ENCODE results near the gene MIER2.
"Not testable (repeated sequence)": the region's sequence is repeated elsewhere in the genome, so short reads cannot be mapped to it uniquely, and the experiment has no call there.

- not testable (repeated sequence) for TF ChIP-seq POLR2AphosphoS5 (IDR thresholded peaks at IDR 0.05); POLR2A (IDR thresholded peaks at IDR 0.05; ENCODE audit: low read depth)
Measured at GRCh38 chr19:270766-271318, 73.8 kb downstream of the MIER2 start.
